NOMO-1 (cell line): Measurements from ENCODE around the gene GFY.

Experiments
- DNase-seq, 2 experiments: peaks; one replicate each; lab custom pipeline; 2025; ENCODE audit not compliant: unreplicated experiment in 2 of 2; lab: John Stamatoyannopoulos, UW

Gene GFY

DNA sequence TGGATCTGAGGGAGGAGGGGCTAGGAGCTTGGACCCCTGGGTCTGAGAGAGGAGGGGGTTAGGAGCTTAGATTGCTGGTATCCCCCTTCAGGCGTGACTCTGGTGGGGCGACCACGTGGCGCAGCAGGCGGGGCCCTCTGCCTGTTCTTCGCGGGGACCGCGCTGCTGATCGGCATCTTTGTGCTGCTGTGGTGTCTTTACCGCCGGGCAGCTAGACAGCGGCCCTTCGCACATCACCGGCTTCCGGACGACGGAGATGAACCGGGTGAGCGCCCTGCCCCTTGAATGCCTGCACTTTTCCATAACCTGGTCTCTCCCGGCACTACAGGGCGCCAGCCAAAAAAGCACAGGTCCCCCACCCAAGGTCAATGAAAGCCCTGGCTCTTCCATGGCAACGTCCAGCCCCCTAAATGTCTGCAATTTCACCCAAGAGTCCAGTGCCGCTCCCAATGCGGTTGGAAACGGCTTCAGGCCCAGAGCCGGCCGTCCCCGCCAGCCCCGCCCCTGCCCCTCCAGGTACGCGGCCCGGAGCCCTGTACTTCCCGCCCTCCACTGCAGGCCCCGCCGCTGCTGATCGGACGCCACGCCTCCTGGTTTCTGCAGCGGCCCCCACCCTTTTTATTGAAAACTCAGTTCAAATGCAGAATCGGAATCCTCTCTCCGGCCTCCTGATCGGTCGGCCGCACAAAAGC lies 2.8 kb downstream of the GFY start:
- DNase-seq: no peak

DNA sequence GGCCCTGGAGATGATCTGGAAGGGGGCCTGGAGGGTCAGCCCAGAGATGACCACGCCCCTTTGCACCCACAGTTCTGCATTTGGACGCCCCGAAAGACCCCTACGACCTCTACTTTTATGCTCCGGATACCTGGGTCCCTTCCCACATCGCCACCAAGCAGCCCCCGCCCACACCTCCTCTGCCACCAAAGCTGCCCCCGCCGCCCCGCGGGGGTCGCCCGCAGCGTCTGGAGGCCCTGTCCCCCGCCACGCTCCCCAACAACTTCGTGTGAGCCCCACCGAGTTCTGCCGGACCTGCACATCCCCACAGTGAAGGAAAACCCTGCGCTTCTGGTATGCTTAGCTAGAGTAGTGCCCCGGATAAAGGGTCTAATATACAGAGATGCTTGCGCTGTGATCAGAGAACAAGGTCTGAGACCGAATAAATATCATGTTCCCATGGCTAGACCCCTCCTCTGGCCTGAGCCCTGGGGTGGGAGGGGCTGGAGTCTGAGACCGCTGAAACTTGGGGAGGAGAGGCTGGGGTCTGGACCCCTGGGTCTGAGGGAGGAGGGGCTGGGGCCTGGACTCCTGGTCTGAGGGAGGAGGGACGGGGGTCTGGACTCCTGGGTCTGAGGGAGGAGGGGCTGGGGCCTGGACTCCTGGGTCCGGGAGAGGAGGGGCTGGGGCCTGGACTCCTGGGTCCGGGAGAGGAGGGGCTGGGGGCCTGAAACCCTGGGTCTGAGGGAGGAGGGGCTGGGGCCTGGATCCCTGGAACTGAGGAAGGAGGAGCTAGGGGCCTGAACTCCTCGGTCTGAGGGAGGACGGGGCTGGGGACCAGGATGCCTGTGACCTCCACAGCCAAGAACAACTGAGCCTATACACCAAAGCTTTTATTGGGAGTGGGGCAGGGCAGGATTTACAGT lies 3.6 kb downstream of the GFY start:
- DNase-seq: no peak

DNA sequence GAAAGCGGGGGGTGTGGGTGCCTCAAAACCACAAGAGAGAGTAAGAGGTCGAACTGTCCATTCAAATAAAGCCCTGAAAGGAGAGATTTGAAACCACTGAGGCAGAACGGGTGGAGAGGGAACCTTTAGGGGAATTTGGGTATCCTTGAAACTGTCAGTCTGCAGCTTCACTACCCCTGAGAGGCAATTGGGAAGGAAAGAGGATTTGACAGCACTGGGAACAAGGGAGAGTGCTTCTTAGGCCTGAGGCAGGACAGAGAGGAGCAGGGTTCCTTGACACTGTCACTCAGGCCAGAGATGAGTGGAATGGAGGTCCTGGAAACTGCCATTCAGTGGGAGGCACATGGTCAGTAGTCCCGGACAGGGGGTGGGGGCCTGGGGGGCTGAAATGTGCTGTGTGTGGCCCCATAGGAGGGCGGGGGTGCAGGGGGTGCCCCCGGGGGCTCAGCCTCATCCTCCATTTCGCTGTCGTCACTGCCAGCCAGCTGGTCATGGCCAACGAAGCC lies 5.0 kb downstream of the GFY start:
- DNase-seq: no peak

DNA sequence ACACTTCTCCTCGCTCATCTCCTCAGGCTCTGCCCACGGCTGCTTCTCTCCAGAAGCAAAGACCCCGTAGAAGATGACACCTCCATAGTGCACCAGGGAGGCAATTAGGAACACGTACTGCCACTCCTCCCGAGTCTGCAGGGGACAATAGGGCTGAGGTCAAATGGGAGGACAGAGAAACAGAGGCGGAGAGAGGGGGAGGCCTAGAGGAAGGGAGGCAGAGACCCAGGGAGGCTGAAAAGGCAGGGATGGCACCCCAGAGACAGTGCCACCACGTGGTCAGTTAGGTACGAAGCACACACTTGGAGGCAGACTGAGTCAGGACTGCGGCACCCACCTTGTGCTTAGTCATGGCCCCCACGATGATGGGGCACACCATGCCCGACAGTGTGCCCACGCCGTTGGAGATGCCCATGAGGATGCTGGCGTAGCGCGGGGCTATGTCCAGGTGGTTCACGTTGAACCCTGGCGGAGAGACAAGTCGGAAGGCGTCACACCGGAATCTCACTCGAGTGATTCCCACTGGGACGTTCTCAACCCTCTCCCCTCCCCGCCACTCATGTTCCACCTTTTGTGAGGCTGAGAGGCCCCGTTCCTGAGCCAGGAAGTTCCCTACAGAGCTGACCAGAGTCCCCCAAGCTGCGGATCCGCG lies 5.6 kb downstream of the GFY start:
- DNase-seq: peak in 1 of 2 experiments; percentile 29

DNA sequence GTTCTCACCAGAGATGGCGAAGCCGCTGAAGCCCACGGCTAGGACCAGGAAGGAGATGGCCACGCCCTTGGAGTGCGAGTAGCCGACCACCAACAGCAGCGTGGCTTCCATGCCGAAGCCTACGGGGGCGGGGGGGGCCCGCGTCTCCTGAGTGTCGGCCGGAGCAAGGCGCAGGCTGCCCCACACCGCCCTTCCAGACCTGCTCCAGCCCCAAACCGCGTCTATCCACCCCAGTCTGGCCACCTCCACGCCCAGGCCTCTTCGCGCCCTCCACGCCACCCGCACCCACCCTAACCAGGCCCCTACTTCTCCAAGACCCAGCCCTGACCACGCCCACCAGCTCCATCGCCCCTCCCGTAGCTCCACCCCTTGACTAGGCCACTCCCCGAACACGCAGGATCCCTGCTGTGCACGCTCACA lies 6.2 kb downstream of the GFY start:
- DNase-seq: no peak

DNA sequence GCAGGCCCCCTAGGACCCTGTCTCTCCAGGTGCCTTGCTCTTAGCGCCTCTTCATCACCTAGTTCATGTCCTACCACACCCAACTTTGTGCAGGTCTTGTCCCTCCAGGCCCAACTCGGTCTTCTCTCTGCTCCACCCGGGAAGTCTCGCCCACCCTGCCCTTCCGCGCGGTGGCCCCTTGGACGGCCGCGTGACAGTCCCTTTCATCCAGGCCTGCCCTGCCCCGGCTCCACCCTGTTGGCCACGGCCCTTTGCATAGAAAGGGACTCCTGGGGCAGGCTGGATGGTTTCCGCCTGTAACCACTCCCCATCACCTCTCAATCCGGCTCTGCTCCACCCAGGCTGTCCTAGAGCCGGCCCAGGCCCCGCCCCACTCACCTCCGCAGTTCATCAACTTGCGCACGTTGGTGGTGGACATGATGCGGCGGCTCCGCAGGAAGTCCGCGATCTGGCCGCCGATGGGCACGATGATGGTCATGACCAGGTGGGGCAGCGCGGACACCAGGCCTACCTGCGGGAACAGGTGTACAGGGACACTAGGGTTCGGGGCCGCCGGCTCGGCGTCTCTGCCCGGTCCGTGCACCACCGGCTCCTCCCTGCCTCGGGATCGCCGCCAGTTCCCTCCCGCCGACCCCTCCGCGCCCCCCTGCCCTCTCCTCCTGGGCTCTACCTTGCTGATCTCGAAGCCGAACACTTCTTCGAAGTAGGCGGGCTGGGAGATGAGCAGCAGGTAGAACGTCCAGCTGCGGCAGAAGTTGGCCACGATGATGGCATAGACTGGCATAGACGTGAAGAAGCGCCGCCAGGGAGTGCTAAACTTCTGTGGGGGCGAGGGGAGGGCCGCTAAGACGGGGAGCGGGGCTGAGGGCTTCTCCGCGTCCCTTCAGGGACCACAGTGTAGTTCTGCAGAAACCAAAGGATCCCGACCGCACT lies 7.2 kb downstream of the GFY start:
- no peak for DNase-seq

DNA sequence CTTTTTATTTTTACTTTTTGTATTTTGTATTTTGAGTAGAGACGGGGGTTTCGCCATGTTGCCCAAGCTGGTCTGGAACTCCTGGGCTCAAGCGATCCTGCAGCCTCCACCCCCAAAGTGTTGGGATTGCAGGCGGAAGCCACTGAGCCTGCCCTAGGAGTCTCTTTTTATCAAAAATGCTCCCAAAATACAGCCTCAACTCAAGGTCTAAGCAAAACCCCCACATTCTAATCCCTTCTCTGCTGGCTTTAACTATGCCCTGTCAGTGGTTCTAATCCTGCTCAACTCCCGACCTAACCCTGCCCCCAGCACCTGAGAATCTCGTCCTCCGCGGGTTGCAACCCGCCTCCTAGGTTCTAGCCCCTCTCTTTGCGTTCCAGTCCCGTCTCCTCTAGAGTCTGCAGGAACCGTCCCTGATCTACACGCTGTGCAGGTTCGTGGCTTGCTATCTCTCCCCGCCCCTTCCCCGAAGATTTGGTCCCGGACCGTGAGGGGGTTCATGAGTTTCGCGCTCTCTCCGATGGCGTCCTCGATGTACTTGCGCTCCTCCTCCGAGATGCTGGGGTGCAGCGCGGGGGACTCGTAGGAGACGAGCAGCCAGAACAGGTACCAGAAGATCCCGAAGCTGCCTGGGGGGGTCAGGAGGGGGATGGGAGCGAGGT lies 8.2 kb downstream of the GFY start:
- DNase-seq: no peak

DNA sequence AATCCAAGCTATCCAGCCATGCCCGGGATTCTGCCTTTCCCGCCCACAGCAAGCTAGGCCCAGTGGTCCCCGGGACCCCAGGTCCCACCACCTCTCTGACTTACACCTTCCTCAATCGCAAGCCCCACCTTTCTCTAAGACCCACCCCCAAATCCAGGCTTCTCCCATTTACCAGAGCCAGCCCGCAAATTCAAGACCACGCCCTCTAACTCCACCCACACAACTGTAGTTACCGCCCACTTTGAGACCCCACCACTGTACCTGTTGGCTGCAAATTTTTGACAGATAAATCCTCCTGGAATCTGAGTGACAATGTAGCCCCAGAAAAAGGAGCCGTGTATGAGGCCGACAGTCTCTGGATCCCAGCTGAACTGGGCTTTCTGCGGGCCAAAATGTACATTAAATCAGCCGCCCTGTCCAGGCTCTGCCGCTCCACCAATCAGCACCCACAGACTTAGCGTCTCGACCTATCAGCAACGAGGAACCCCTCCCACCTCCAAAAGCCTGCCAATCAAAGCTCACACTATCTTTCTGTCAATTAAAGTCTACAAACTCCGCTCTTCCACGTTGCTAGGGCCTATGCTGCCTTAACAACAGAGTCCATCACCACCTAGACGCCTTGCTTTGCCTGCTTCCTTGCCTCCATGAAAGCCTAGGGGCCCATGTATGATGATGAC lies 9.9 kb downstream of the GFY start:
- no peak for DNase-seq

DNA sequence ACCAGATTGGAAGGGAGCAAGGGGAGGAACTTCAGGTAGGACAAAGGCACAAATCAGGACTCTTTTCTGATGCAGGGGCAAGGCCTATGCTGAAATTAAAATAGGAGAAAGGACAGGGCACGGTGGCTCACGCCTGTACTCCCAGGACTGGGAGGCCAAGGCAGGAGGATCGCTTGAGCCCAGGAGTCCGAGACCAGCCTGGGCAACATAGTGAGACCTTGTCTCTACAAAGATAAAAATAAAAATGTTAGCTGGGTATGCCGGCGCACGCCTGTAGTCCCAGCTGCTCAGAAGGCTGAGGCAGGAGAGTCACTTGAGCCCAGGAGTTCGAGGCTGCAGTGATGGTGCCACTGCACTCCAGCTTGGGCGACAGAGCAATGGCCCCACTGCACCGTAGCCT lies 10.5 kb downstream of the GFY start:
- no peak for DNase-seq

DNA sequence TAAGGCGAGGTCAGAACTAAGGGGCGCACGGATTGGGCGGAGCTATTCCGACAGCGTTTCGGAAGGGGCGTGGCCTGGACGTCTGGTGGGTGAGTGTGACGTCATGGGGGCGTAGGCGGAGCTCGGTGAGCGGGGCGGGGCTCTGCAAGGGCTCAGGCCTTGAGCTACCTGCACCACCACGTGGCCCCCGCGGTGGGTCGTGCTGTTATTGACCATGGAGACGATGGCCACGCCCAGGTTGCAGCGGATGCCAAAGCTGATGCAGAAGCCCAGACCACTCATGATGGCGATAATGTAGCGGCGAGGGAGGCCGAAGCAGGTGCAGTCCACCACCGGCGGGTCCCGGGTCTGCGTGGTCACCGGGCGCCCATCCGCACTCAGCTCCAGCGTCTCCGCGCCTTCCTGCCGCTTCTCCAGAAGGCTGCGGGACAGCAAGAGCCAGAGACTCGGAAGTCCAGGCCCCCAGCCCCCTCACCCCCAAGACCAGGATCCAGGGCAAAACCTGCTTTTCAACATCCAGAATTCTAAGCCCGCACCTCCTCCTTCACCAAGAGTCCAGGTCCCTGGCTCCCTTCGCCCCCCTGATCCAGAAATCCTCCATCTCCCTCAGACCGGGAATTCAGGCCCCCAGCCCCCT lies 11.3 kb downstream of the GFY start:
- DNase-seq: no peak

DNA sequence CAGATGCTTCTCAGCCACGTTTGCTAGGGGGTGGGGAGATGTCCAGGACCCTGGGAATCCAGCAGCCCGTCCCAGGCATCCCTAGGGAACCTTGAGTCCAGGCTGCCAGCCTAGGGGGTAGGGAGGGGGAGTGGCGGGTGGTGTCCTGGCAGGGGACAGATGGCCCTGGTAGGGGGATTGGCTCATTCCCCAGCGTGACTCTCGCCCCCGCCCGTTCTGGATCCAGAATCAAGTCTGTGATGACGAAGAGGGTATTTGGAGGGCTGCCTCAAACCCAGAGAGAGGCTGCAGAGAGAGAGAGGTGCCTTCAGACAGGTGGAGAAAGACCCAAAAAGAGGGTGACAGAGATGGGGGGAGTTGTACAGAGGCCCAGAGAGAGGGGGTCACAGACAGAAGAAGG lies 12.0 kb downstream of the GFY start:
- DNase-seq: no peak

DNA sequence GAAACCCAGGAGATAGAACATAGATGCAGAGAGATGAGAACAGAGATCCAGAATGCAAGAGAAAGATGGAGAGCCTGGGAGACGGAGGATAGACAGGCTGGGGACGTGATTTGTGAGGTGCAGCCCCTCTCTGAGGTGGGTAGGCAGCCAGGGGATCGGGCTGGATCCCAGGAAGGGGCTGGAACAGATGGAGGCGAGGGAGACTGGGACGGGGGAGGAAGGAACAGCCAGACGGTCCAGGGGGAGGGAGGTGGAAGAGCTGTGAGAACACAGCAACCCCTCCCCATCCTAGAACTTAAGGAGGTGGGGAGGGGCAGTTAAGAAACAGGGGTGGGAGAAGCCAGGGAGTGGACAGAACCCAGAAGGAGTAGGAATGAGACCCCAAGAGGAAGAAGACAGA lies 13.1 kb downstream of the GFY start:
- no peak for DNase-seq

DNA sequence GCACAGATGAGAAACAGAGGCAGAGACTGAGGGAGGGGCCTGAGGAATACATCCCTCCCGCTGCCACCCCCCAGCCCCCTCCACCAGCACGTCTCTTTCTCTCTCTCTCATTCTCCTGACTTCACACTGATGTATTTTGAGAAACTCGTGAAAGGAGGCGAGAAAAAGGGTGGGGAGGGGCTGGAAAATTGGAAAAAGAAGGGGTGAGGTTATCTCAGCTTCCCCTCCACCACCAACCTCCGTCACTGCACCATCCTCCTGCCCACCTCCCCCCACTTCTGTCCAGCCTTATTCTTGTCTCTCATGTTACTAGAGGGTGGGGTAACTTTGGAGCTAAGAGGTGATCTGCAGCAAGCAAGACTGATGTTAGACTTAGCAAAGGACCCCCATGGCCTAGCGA lies 14.6 kb downstream of the GFY start:
- no peak for DNase-seq

DNA sequence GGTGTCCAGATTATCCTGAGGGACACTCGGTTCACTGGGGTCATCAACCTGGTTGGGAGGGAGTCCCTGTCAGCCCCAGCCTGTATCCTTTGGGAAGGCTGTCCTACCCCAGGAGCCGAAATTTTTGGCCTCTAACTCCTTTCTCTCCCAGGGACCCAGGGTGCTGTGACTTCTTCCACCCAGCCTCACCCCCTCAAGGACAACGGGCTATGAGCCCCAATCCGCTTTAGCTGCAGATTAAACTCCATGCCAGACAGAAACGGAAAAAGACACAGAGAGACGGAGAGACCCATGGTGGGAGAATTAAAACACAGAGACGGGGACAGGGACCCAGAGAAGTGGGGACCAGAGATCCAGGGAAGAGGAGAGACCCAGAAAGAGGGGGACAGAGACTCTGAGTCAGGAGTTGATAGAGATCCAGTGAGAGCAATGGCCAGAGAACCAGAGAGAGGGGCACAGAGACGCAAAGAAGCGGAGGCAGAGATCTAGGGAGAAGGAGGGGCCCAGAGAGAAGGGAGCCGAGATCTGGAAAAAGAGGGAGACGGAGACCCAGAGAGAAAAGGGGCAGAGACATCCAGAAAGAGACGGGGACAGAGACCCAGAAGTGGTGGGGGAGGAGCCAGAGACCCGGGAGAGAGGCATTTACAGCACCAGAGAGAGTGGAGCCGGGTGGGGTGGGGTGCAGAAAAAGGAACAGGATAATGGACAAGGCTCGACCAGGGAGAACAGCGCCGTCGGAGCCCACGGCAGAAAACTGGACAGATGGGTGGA lies 15.4 kb downstream of the GFY start:
- no peak for DNase-seq

DNA sequence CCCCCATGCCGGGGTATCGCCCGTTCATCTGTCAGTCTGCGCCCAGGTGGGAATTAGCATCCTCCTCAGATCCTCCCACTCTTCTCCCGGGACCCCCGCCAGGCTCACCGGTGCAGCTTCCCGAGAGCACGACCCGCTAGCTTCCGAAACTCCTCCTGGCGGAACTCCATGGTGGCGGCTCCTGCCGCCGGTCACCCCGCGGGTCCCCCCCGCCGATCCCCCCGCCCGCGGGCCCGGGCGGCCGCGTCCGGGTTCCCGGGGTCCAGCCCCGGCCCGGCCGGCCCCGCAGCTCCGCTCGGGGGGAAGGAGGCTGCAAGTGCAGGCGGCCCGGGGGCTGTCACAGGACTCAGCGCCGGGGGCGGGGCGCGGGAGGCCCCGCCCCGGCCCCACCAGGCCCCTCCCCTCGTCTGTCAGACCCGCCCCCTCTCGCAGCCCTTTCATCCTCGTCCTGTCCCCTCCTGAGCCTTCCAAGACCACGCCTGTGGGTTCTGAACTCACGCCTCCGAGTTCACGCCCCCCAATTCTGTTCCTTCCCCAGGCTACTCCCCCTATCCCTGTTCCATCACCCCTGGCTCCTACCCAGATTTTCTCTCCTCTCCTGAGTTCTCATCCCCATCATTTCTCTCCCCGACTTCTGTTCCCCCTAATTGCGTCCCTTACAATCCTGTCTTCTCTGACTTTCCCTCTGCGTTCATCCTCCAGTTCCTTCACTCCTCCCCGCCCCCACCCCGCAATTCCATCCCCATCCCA lies 16.2 kb downstream of the GFY start, which contains the start of gene SLC17A7:
SLC17A7 (minus strand) TSS at position 318 of the 750 bp plus-strand sequence; CDS start at position 170, 148 bp downstream.
- DNase-seq: no peak

DNA sequence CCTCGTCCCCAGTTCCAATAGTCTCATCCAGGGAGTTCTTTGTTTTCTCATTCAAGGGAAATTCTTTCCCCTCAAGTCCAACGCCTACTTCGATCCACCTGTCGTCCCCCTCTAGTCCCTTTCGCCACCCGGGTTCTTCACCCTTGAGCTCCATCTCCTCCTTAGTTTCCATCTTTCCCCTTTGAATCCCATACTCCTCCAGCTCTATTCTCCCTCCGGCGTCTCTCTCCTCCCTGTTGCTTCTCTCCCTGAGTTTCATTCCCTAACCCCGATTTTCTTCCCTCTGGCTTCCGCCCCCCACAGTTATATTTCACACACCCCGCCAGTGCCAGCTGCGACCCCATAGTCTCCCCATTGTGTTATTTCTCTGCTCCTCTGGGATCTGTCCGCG lies 16.8 kb downstream of the GFY start:
- no peak for DNase-seq

DNA sequence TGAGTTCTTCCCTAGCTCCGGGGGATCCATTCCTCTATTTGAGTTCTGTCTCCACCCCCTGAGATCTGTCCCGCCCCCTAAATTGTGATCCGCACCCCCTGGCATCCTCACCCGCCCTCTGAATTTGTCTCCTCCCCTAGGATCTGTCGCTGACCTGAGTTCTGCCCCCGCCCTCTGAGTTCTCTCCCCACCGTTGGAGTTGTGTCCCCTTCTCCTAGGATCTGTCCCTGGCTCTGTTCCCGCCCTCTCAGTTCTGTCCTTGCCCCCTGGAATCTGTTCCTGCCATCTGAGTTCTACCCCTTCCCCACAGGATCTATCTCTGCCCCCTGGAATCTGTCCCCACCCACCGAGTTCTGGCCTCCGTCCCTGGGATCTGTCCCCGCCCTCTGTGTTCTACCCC lies 17.2 kb downstream of the GFY start:
- no peak for DNase-seq
